IMR-90 (cell line): ENCODE data around the gene CD6. TPM values are rescaled to one million over a fixed set of nuclear protein-coding genes. Genes with fewer than 3 reads are reported as not detected.

Experiments used
- ATAC-seq: fragments of 200-7000 bp; cut with Tn5 transposase; 2 replicates; pipeline ENCODE4 v1.9.1; 2020; ENCODE audit warnings: low read depth, mild to moderate bottlenecking, moderate library complexity
- BruUV-seq: library from RNA; stranded (reverse); fragments of 400-500 nt; replicated peaks from 2 replicates; lab custom pipeline; 2021; lab: Mats Ljungman, UMichigan
- CTCF ChIA-PET: fragments of 300-600 bp; formaldehyde crosslinking; extraction: SDS; loops from one replicate; lab custom pipeline; 2021; ENCODE audit warnings: antibody characterized with exemption; lab: Yijun Ruan, JAX
- POLR2A ChIA-PET: fragments of 300-600 bp; sonication (Branson Sonifier 250); formaldehyde crosslinking; loops from one replicate; lab custom pipeline; 2022; ENCODE audit warnings: antibody characterized with exemption; ENCODE audit not compliant: unreplicated experiment; lab: Charles Lee
- DNase-seq: peaks from one replicate; pipeline ENCODE4 v3.0.0; 2013
- H2AFZ ChIP-seq: replicated peaks from 2 replicates; pipeline ENCODE3; 2013; ENCODE audit warnings: low read length, mild to moderate bottlenecking; ENCODE audit not compliant: poor library complexity
- H2AK5ac ChIP-seq: 2 replicates; pipeline ENCODE4 v1.6.1; 2013; ENCODE audit warnings: low read depth, low read length, inconsistent platforms
- H2AK9ac ChIP-seq: replicated peaks from 2 replicates; pipeline ENCODE3; 2013; ENCODE audit warnings: mild to moderate bottlenecking, low read depth, low read length, moderate library complexity; ENCODE audit not compliant: poor library complexity
- H2BK120ac ChIP-seq: 2 replicates; pipeline ENCODE4 v1.6.1; 2013; ENCODE audit warnings: low read depth, low read length, inconsistent platforms
- H2BK15ac ChIP-seq: 3 replicates; pipeline ENCODE4 v1.6.1; 2013; ENCODE audit warnings: low read depth, low read length, inconsistent platforms
- H2BK20ac ChIP-seq: 2 replicates; pipeline ENCODE4 v1.6.1; 2013; ENCODE audit warnings: low read depth, mild to moderate bottlenecking, inconsistent platforms, low read length, moderate library complexity
- H2BK5ac ChIP-seq: 2 replicates; pipeline ENCODE4 v1.6.1; 2013; ENCODE audit warnings: mild to moderate bottlenecking, low read depth, low read length, inconsistent platforms; ENCODE audit not compliant: poor library complexity, severe bottlenecking
- H3K14ac ChIP-seq: replicated peaks from 2 replicates; pipeline ENCODE4 v1.6.1; 2013; ENCODE audit warnings: low read depth, low read length, inconsistent platforms
- H3K18ac ChIP-seq: 2 replicates; pipeline ENCODE4 v1.6.1; 2013; ENCODE audit warnings: low read depth, low read length, control low read depth
- H3K23ac ChIP-seq: 2 replicates; pipeline ENCODE4 v1.6.1; 2013; ENCODE audit warnings: low read depth, low read length, inconsistent platforms
- H3K27ac ChIP-seq: 2 replicates; pipeline ENCODE4 v1.5.1; 2013; ENCODE audit warnings: mild to moderate bottlenecking, control low read depth, low read length; ENCODE audit not compliant: insufficient read depth
- H3K27me3 ChIP-seq: 2 replicates; pipeline ENCODE4 v1.6.1; 2013; ENCODE audit warnings: low read length; ENCODE audit not compliant: control insufficient read depth, insufficient read depth
- H3K36me3 ChIP-seq: 2 replicates; pipeline ENCODE4 v1.6.1; 2013; ENCODE audit warnings: low read length, mixed read lengths; ENCODE audit not compliant: control insufficient read depth, insufficient read depth
- H3K4ac ChIP-seq: 2 replicates; pipeline ENCODE4 v1.6.1; 2013; ENCODE audit warnings: low read depth, low read length, inconsistent platforms
- H3K4me1 ChIP-seq: 2 replicates; pipeline ENCODE4 v1.6.1; 2013; ENCODE audit warnings: low read length, mixed read lengths; ENCODE audit not compliant: control insufficient read depth, insufficient read depth
- H3K4me2 ChIP-seq: 2 replicates; pipeline ENCODE4 v1.6.1; 2013; ENCODE audit warnings: low read depth, mild to moderate bottlenecking, control low read depth, low read length, moderate library complexity
- H3K4me3 ChIP-seq: 2 replicates; pipeline ENCODE4 v1.5.1; 2013; ENCODE audit warnings: low read depth, mild to moderate bottlenecking, control low read depth, low read length, moderate library complexity; ENCODE audit not compliant: insufficient read depth
- H3K56ac ChIP-seq: 2 replicates; pipeline ENCODE4 v1.6.1; 2013; ENCODE audit warnings: low read length, inconsistent platforms; ENCODE audit not compliant: insufficient read depth; ENCODE audit errors: extremely low read depth
- H3K79me1 ChIP-seq, 2 experiments: 2 replicates each; pipeline ENCODE4 v1.6.1; 2013; ENCODE audit warnings: low read length in 2 of 2, inconsistent platforms in 1 of 2, low read depth in 1 of 2
- H3K9ac ChIP-seq: 2 replicates; pipeline ENCODE4 v1.6.1; 2013; ENCODE audit warnings: low read depth, low read length, control low read depth
- H3K9me1 ChIP-seq: 2 replicates; pipeline ENCODE4 v1.6.1; 2013; ENCODE audit warnings: low read length, inconsistent platforms; ENCODE audit not compliant: insufficient read depth
- H3K9me3 ChIP-seq: 2 replicates; pipeline ENCODE4 v1.6.1; 2013; ENCODE audit warnings: low read length; ENCODE audit not compliant: control insufficient read depth, insufficient read depth
- H4K20me1 ChIP-seq: 2 replicates; pipeline ENCODE4 v1.6.1; 2013; ENCODE audit warnings: low read length, inconsistent platforms; ENCODE audit not compliant: insufficient read depth
- H4K5ac ChIP-seq: 2 replicates; pipeline ENCODE4 v1.6.1; 2013; ENCODE audit warnings: mild to moderate bottlenecking, low read depth, low read length, control low read depth
- H4K8ac ChIP-seq, 2 experiments: 2 replicates each; pipeline ENCODE4 v1.6.1; 2013; ENCODE audit warnings: low read depth in 2 of 2, low read length in 2 of 2, control low read depth in 1 of 2, inconsistent platforms in 1 of 2
- H4K91ac ChIP-seq: 2 replicates; pipeline ENCODE4 v1.6.1; 2013; ENCODE audit warnings: low read depth, low read length, inconsistent platforms; ENCODE audit not compliant: insufficient read depth
- BHLHE40 ChIP-seq: fragments of 150-350 bp; IDR thresholded peaks from 2 replicates; pipeline ENCODE4 v1.6.1; 2016; ENCODE audit warnings: mild to moderate bottlenecking, low read depth, low read length
- CEBPB ChIP-seq: IDR thresholded peaks from 2 replicates; pipeline ENCODE4 v1.6.1; 2012; ENCODE audit warnings: low read depth, low read length, improper control_type of control experiment
- CHD1 ChIP-seq: IDR thresholded peaks from 2 replicates; pipeline ENCODE4 v1.6.1; 2012; ENCODE audit warnings: low read depth, low read length, improper control_type of control experiment
- FOS ChIP-seq: fragments of 150-350 bp; IDR thresholded peaks from 2 replicates; pipeline ENCODE4 v1.6.1; 2016; ENCODE audit warnings: low read depth, low read length
- MAFK ChIP-seq: IDR thresholded peaks from 2 replicates; pipeline ENCODE4 v1.6.1; 2012; ENCODE audit warnings: low read depth, low read length, improper control_type of control experiment
- MAZ ChIP-seq: IDR thresholded peaks from 2 replicates; pipeline ENCODE4 v1.6.1; 2012; ENCODE audit warnings: low read depth, mild to moderate bottlenecking, low read length, improper control_type of control experiment, moderate library complexity, borderline replicate concordance
- MXI1 ChIP-seq: IDR thresholded peaks from 2 replicates; pipeline ENCODE4 v1.6.1; 2012; ENCODE audit warnings: low read depth, mild to moderate bottlenecking, low read length, moderate library complexity, borderline replicate concordance
- NFE2L2 ChIP-seq: fragments of 150-350 bp; IDR thresholded peaks from 2 replicates; pipeline ENCODE4 v1.6.1; 2016; ENCODE audit warnings: low read depth, mild to moderate bottlenecking, low read length
- POLR2A ChIP-seq: IDR thresholded peaks from 2 replicates; pipeline ENCODE4 v1.6.1; 2012; ENCODE audit warnings: mild to moderate bottlenecking, low read depth, low read length
- WGBS, 2 experiments: methylation state at CpG; one replicate each; pipeline versions ENCODE4 v1.1.5 to v1.1.7; 2013; ENCODE audit warnings: missing lambda C conversion rate in 2 of 2; ENCODE audit not compliant: insufficient read length in 1 of 2; ENCODE audit errors: extremely low coverage in 2 of 2; 5-methylcytosine and 5-hydroxymethylcytosine counted together
- dilution Hi-C: fragments of 300-500 bp; cut with HindIII; formaldehyde crosslinking; loops from one replicate; pipeline ENCODE4 v1.14.3; 2018; ENCODE audit warnings: low sequenced_read_pairs; ENCODE audit not compliant: unreplicated experiment
- in situ Hi-C: fragments of 300-500 bp; cut with MboI; formaldehyde crosslinking; loops from 3 replicates; pipeline ENCODE4 v1.14.3; 2019; ENCODE audit warnings: low sequenced_read_pairs, inconsistent platforms, mixed read lengths
- intact Hi-C: fragments of 100-400 bp; cut with micrococcal nuclease; formaldehyde crosslinking; loops from 2 replicates; pipeline ENCODE4 v1.10.0; 2022
- polyA plus RNA-seq, 3 experiments: library from polyadenylated mRNA; depleted of rRNA; stranded (reverse); fragments of >200 nt; gene quantifications; 2 replicates each; pipeline ENCODE4 v1.2.3, GENCODE V29; 2012; ENCODE audit warnings: low replicate concordance in 1 of 3
- total RNA-seq: library from RNA; depleted of rRNA; stranded (reverse); fragments of >200 nt; gene quantifications from 2 replicates; pipeline ENCODE4 v1.2.3, GENCODE V29; 2012
- TF ChIP-seq, protein P1 (sequence below): fragments of 150-350 bp; IDR thresholded peaks from 2 replicates; pipeline ENCODE4 v1.6.1; 2016; ENCODE audit warnings: low read depth, mild to moderate bottlenecking, low read length, moderate library complexity, borderline replicate concordance
- TF ChIP-seq, protein P2 (sequence below): fragments of 150-350 bp; IDR thresholded peaks from 2 replicates; pipeline ENCODE4 v1.6.1; 2017; ENCODE audit warnings: mild to moderate bottlenecking, antibody characterized with exemption, low read length, low read depth
- TF ChIP-seq, protein P3 (sequence below): conservative IDR thresholded peaks from 2 replicates; pipeline ENCODE4 v1.5.1; 2012; ENCODE audit warnings: mild to moderate bottlenecking, low read depth, low read length, improper control_type of control experiment

CD6 gene
- total and polyA plus RNA-seq, 2 of the 4 experiments (the other 2 are of a cell fraction): not detected

DNA sequence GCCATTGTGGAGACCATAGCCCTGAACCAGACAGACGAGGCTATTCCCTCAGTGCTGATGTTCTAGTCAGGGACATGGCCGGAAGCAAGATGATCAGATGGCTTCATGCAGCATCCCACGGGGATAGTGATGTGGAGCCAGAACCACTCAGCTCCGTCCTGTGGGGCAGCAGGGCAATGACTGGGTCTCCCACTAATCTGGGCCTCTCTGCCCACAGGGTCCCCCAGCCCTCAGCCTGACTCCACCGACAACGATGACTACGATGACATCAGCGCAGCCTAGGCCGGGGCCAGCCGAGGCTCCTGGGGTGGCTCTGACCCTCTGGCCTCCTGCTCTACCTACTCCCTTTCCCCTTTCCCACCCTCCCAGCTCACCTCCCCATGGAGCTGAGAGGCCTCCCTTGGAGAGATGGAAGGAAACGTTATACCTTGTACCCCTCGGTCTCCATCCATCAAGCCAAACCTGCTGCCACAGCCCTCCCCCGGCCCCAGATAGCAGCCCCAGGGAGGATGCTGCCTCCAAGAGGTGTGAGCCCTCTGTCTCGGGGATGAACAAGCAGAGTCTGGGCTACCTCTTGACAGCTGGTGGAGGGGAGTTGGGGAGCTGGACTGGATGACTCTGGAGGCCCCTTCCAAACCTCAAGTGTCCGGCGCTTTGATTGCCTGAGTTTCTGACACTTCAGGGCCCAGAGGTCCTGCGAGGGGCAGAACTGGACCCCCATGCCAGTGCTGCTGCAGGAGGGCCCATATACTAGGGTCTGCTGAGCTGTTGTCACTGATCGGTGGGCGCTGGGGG, 47.8 kb downstream of the CD6 start:
- no peaks in the 10 kb centered on the region for H3K79me1 ChIP-seq
- H3K9me3 ChIP-seq: no peaks in the 10 kb centered on the region
- no peak overlapping the region for H2BK20ac ChIP-seq
- H3K9ac ChIP-seq: no peak overlapping the region
- no TSS peak for BruUV-seq
- no peak overlapping the region for H4K8ac ChIP-seq
- DNase-seq: no peak
- no peak overlapping the region for H3K27ac ChIP-seq
- H3K4ac ChIP-seq: no peak overlapping the region
- WGBS, 2 experiments: 79% methylated on average over 5 of the region's 19 CpGs; no CpG with 5 or more reads in 1 of the 2 experiments
- no peaks in the 10 kb centered on the region; the same call in 1 of the 2 replicates for H4K20me1 ChIP-seq
- no peak overlapping the region for H3K4me3 ChIP-seq
- H2BK15ac ChIP-seq: no peak overlapping the region
- no peak overlapping the region for H3K18ac ChIP-seq
- H4K5ac ChIP-seq: no peak overlapping the region
- dilution Hi-C loops (no loop called here), intact Hi-C loops (no loop called here), in situ Hi-C loops (no loop called here)
- ChIA-PET POLR2A (no interaction called here), CTCF (no interaction called here)
- H3K56ac ChIP-seq: no peak overlapping the region
- H3K4me2 ChIP-seq: no peak overlapping the region
- no peak overlapping the region for H2BK5ac ChIP-seq
- H3K9me1 ChIP-seq: no peaks in the 10 kb centered on the region
- no peak overlapping the region for H4K91ac ChIP-seq
- H2AK5ac ChIP-seq: no peak overlapping the region
- H3K14ac ChIP-seq: no peak overlapping the region
- TF ChIP-seq NFE2L2: no peak
- TF ChIP-seq CEBPB: no peak
- TF ChIP-seq CHD1: no peak
- TF ChIP-seq MAFK: no peak
- no peak for TF ChIP-seq POLR2A
- no peak for TF ChIP-seq MXI1
- TF ChIP-seq FOS: no peak
- TF ChIP-seq, protein P1, sequence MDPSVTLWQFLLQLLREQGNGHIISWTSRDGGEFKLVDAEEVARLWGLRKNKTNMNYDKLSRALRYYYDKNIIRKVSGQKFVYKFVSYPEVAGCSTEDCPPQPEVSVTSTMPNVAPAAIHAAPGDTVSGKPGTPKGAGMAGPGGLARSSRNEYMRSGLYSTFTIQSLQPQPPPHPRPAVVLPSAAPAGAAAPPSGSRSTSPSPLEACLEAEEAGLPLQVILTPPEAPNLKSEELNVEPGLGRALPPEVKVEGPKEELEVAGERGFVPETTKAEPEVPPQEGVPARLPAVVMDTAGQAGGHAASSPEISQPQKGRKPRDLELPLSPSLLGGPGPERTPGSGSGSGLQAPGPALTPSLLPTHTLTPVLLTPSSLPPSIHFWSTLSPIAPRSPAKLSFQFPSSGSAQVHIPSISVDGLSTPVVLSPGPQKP: no peak
- TF ChIP-seq, protein P2, sequence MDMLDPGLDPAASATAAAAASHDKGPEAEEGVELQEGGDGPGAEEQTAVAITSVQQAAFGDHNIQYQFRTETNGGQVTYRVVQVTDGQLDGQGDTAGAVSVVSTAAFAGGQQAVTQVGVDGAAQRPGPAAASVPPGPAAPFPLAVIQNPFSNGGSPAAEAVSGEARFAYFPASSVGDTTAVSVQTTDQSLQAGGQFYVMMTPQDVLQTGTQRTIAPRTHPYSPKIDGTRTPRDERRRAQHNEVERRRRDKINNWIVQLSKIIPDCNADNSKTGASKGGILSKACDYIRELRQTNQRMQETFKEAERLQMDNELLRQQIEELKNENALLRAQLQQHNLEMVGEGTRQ: no peak
- TF ChIP-seq, protein P3, sequence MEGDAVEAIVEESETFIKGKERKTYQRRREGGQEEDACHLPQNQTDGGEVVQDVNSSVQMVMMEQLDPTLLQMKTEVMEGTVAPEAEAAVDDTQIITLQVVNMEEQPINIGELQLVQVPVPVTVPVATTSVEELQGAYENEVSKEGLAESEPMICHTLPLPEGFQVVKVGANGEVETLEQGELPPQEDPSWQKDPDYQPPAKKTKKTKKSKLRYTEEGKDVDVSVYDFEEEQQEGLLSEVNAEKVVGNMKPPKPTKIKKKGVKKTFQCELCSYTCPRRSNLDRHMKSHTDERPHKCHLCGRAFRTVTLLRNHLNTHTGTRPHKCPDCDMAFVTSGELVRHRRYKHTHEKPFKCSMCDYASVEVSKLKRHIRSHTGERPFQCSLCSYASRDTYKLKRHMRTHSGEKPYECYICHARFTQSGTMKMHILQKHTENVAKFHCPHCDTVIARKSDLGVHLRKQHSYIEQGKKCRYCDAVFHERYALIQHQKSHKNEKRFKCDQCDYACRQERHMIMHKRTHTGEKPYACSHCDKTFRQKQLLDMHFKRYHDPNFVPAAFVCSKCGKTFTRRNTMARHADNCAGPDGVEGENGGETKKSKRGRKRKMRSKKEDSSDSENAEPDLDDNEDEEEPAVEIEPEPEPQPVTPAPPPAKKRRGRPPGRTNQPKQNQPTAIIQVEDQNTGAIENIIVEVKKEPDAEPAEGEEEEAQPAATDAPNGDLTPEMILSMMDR: no peak
- no peak for TF ChIP-seq BHLHE40
- TF ChIP-seq MAZ: no peak
- no peaks in the 10 kb centered on the region for H3K4me1 ChIP-seq
- H2BK120ac ChIP-seq: no peak overlapping the region
- no peak overlapping the region for H2AFZ ChIP-seq
- no peak overlapping the region for H2AK9ac ChIP-seq
- ATAC-seq: no peak
- H3K27me3 ChIP-seq: peaks cover 54% of the 10 kb centered on the region
- no peak overlapping the region for H3K23ac ChIP-seq
- no peaks in the 10 kb centered on the region for H3K36me3 ChIP-seq
